Osteoblast (primary cell): ENCODE results near the gene MGST3. TPM values are rescaled to one million over a fixed set of nuclear protein-coding genes. Genes with fewer than 3 reads are reported as not detected.

Experiments used
- DNase-seq: peaks from one replicate; pipeline ENCODE4 v3.0.0; 2011; ENCODE audit warnings: low spot score, mixed read lengths; ENCODE audit not compliant: insufficient read length; ENCODE audit errors: missing footprints
- H2AFZ ChIP-seq: 2 replicates; pipeline ENCODE4 v1.6.0; 2011; ENCODE audit warnings: mild to moderate bottlenecking, low read length
- H3K27ac ChIP-seq: 2 replicates; pipeline ENCODE4 v1.5.1; 2011; ENCODE audit warnings: mild to moderate bottlenecking, low read depth, low read length, moderate library complexity
- H3K27me3 ChIP-seq: 2 replicates; pipeline ENCODE4 v1.6.0; 2012; ENCODE audit warnings: mild to moderate bottlenecking, control low read depth, inconsistent platforms, low read length, moderate library complexity; ENCODE audit not compliant: insufficient read depth
- H3K36me3 ChIP-seq: 2 replicates; pipeline ENCODE4 v1.5.1; 2011; ENCODE audit warnings: mild to moderate bottlenecking, low read length, control low read depth, moderate library complexity; ENCODE audit not compliant: insufficient read depth
- H3K4me1 ChIP-seq: 2 replicates; pipeline ENCODE4 v1.5.1; 2011; ENCODE audit warnings: mild to moderate bottlenecking, low read length, control low read depth, moderate library complexity; ENCODE audit not compliant: insufficient read depth
- H3K4me2 ChIP-seq: 2 replicates; pipeline ENCODE4 v1.6.0; 2011; ENCODE audit warnings: mild to moderate bottlenecking, low read length; ENCODE audit not compliant: insufficient read depth
- H3K4me3 ChIP-seq: fragments of 200-600 bp; sonication (generic); 3 replicates; pipeline ENCODE4 v1.5.1; 2012; ENCODE audit warnings: mild to moderate bottlenecking, low read length, inconsistent platforms; ENCODE audit not compliant: insufficient read depth
- H3K79me2 ChIP-seq: 2 replicates; pipeline ENCODE4 v1.6.0; 2012; ENCODE audit warnings: mild to moderate bottlenecking, low read length, control low read depth, inconsistent platforms; ENCODE audit not compliant: insufficient read depth
- H3K9me3 ChIP-seq: 2 replicates; pipeline ENCODE4 v1.5.1; 2011; ENCODE audit warnings: low read depth, low read length, control low read depth
- H4K20me1 ChIP-seq: 2 replicates; pipeline ENCODE4 v1.6.0; 2012; ENCODE audit warnings: mild to moderate bottlenecking, low read length, control low read depth; ENCODE audit not compliant: insufficient read depth
- CTCF ChIP-seq: IDR thresholded peaks from 2 replicates; pipeline ENCODE4 v1.5.1; 2011; ENCODE audit warnings: mild to moderate bottlenecking, low read depth, low read length, moderate library complexity; ENCODE audit errors: extremely low read depth
- total RNA-seq: library from RNA; depleted of rRNA; stranded (reverse); fragments of >200 nt; gene quantifications from 2 replicates; pipeline ENCODE4 v1.2.3, GENCODE V29; 2012

Gene MGST3
- total RNA-seq, 1 donor: 128 TPM

- no peaks in the 10 kb centered on the region for H3K9me3 ChIP-seq
- peaks cover 43% of the 10 kb centered on the region for H3K27me3 ChIP-seq
- H3K4me3 ChIP-seq: no peak overlapping the region
- no peak overlapping the region for H3K4me2 ChIP-seq
- no peak overlapping the region for H2AFZ ChIP-seq
- TF ChIP-seq CTCF: peak; percentile 87
- no peaks in the 10 kb centered on the region for H4K20me1 ChIP-seq
- peaks cover 5% of the 10 kb centered on the region for H3K4me1 ChIP-seq
- no peak overlapping the region for H3K27ac ChIP-seq
- DNase-seq: peak; percentile 65
- no peaks in the 10 kb centered on the region for H3K36me3 ChIP-seq
- H3K79me2 ChIP-seq: no peaks in the 10 kb centered on the region
Measured at GRCh38 chr1:165592945-165593823, 37.9 kb upstream of the MGST3 start.

GRCh38 chr1:165595246-165595938 is 35.6 kb upstream of the MGST3 start:
- no peak overlapping the region for H3K4me2 ChIP-seq

GRCh38 chr1:165597883-165598675 is 33.0 kb upstream of the MGST3 start:
- Histone ChIP-seq H3K4me1 (peaks cover 11% of the 10 kb centered on the region), H2AFZ (peak overlapping the region; percentile 93), H3K4me2 (peak overlapping the region; percentile 92), H3K27me3 (peaks cover 20% of the 10 kb centered on the region), H3K79me2 (no peaks in the 10 kb centered on the region), H3K4me3 (peak overlapping the region; percentile 75), H3K36me3 (no peaks in the 10 kb centered on the region), H3K9me3 (no peaks in the 10 kb centered on the region), H3K27ac (peak overlapping the region; percentile 86), H4K20me1 (no peaks in the 10 kb centered on the region)
- peak; percentile 97 for DNase-seq
- TF ChIP-seq CTCF: no peak

More at GRCh38 chr1:165595246-165595938, 35.6 kb upstream of the MGST3 start:
- Histone ChIP-seq H3K4me1 (peaks cover 11% of the 10 kb centered on the region), H2AFZ (no peak overlapping the region), H3K4me3 (no peak overlapping the region), H3K27ac (no peak overlapping the region), H3K79me2 (no peaks in the 10 kb centered on the region), H3K36me3 (no peaks in the 10 kb centered on the region), H3K27me3 (peaks cover 25% of the 10 kb centered on the region), H3K9me3 (no peaks in the 10 kb centered on the region), H4K20me1 (no peaks in the 10 kb centered on the region)
- TF ChIP-seq CTCF: no peak
- no peak for DNase-seq
